ENCODE data around the gene SPIN2B.

The SPIN2B gene

DNA sequence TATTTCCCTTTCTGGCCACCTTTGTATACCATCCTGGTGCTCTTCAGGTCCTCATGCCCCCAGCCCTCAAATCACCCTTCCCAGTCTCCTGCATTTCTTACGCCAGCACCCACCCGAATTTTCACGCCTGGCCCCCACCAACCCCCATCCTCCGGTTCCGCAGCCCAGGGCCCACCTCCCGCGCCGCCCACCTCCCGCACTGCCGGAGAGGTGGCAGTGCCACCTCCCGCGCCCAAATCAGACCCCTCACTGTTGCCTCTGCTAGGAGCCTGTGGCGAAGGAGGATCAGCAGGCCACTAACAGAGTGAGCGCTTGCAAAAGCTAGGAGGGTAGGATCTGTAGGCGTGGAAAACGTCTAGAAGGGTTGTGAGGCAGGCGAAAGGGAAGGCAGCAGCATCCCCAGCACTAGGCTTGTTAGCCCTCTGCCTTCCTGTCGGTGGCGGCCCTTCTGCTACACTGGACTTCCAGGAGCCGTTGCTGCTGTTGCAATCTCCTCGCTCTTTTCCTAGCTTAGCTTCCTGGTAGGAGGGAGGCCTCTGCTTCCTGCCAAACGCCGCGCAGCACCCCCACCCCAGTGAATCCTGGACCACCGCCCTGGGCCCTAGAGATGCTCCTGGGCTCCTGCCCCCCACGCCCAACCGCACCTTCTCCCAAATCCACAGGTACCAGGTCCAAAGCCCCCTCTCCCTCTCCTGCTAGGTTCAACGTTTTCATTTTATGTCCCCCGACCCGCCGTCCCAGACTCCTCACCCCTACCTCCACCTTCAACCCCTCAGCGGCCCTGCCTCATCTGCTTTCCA, 51.0 kb downstream of the SPIN2B start:
- DNase-seq, result no peak

Data from NCI-H2227 treated with DMSO at 0.1 percent for 48 hours (cell line).